Measurements from ENCODE around the gene ADAM8.

DNA sequence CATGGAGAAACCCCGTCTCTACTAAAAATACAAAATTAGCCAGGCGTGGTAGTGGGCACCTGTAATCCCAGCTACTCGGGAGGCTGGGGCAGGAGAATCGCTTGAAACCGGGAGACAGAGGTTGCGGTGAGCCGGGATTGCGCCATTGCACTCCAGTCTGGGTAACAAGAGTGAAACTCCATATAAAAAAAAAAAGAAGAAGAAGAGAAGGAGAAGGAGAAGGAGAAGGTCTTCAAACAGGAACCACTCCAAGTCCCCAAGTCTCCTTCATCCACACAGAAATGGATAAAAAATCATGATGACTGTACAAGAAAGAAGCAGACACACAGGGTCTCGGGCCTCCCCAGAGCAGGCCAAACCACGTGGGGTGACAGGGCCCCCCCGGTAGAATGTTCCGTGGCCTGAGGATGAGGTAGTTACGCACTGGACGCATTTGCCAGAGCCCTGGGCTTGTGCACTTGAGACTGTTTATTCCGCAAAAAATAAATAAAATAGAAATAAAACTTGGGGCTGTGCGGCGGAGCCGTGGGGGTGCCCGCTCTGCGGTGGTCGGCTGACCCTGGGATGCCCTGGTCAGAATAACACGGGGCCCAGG is 23.2 kb downstream of the ADAM8 start:
- TF ChIP-seq, protein P1, sequence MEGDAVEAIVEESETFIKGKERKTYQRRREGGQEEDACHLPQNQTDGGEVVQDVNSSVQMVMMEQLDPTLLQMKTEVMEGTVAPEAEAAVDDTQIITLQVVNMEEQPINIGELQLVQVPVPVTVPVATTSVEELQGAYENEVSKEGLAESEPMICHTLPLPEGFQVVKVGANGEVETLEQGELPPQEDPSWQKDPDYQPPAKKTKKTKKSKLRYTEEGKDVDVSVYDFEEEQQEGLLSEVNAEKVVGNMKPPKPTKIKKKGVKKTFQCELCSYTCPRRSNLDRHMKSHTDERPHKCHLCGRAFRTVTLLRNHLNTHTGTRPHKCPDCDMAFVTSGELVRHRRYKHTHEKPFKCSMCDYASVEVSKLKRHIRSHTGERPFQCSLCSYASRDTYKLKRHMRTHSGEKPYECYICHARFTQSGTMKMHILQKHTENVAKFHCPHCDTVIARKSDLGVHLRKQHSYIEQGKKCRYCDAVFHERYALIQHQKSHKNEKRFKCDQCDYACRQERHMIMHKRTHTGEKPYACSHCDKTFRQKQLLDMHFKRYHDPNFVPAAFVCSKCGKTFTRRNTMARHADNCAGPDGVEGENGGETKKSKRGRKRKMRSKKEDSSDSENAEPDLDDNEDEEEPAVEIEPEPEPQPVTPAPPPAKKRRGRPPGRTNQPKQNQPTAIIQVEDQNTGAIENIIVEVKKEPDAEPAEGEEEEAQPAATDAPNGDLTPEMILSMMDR (IDR thresholded peaks at IDR 0.05), result no peak
- no peak for TF ChIP-seq POLR2A (IDR thresholded peaks at IDR 0.05)
